SIG-M5 (cell line): ENCODE measurements around the gene CNN1.
"Not testable (repeated sequence)": the region's sequence is repeated elsewhere in the genome, so short reads cannot be mapped to it uniquely, and the experiment has no call there.

ENCODE experiments used
- DNase-seq: peaks from one replicate; lab custom pipeline; 2025; lab: John Stamatoyannopoulos, UW

CNN1 gene

GRCh38 chr19:11534948-11535347, 3.7 kb upstream of the CNN1 start:
- DNase-seq = no peak

DNA sequence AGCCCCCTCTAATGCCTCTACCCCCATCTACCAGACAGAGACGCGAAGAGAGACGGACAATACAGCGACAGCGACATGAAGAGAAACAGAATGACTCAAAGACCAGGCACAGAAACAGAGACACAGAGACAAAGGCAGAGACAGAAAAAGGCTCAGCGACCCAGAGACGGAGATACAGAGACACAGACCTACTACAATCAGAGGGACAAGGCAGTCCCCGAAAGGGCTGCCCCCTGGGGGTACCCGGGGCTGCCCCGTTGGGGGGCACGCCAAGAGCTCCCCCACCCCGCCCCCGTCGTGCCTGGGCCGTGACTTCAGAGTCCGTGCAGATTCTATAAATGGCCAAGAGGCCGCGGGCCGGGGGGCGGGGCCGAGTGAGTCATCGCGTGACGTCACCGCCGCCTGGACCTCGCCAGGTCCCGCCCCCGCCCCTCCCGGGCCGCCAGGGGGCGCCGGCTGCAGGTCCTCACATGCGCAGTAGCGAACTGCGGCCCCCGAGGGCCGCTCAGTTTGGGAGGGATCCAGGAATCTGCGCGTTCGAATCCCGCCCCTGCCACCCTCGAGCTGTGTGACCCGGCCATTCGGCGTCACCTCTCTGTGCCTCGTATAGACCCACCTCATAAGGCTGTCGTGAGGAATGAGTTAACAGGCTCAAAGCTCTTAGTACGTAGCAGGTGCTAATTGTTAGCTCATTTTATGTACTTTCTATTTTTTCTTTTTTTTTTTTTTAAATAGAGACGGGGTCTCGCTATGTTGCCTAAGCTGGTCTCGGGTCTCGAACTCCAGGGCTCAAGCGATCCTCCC, 2.7 kb upstream of the CNN1 start:
- DNase-seq = no peak

GRCh38 chr19:11539495-11540365, 1.1 kb downstream of the CNN1 start:
- no peak for DNase-seq

- no peak for DNase-seq
Measured at GRCh38 chr19:11540645-11541044, 2.0 kb downstream of the CNN1 start.

- no peak for DNase-seq
Measured at GRCh38 chr19:11541238-11541637, 2.6 kb downstream of the CNN1 start.

DNA sequence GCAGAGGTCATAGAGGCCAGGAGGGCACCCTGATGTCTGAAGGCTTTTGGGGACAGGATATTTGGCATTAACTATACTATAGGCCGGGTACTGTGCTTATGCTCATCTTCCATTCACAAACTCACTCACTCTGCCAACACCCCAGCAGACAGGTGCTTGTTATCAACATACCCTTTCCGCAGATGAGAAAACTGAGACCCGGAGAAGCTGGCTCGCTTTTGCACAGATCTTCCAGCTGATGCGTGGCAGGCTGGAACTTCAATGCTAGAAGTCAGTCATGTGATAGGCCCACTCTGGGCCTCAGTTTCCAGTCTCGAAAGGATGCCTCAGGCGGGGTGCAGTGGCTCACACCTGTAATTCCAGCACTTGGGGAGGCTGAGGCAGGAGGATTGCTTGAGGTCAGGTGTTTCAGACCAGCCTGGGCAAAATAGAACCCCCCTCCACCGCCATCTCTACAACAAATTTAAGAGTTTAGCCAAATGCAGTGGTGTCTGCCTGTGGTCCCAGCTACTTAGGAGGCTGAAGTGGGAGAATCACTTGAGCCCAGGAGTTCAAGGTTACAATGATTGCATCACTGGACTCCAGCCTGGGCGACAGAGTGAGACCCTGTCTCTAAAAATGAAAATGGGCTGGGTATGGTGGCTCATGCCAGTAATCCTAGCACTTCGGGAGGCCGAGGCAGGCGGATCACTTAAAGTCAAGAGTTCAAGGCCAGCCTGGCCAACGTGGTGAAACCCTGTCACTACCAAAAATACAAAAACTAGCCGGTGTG, 9.5 kb downstream of the CNN1 start:
- no peak for DNase-seq

- no peak for DNase-seq
Measured at GRCh38 chr19:11549386-11549953, 10.8 kb downstream of the CNN1 start.

DNA sequence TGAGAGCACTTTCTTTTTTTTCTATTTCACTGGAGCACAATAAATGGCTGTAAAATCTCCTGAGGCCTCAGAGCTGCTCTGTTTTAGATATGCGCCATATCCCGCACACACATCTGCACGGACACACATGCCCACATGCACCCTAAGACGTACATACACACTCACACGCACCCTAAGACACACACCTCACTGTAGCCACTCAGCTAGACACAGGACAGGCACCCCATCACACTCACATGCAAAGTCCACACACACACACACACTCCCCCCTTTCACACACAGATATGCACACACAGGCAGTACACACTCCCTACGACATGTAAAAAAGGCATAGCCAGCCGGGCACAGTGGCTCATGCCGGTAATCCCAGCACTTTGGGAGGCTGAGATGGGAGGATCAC, 11.6 kb downstream of the CNN1 start:
- no peak for DNase-seq

- no peak for DNase-seq
Measured at GRCh38 chr19:11551603-11552235, 13.1 kb downstream of the CNN1 start.

DNA sequence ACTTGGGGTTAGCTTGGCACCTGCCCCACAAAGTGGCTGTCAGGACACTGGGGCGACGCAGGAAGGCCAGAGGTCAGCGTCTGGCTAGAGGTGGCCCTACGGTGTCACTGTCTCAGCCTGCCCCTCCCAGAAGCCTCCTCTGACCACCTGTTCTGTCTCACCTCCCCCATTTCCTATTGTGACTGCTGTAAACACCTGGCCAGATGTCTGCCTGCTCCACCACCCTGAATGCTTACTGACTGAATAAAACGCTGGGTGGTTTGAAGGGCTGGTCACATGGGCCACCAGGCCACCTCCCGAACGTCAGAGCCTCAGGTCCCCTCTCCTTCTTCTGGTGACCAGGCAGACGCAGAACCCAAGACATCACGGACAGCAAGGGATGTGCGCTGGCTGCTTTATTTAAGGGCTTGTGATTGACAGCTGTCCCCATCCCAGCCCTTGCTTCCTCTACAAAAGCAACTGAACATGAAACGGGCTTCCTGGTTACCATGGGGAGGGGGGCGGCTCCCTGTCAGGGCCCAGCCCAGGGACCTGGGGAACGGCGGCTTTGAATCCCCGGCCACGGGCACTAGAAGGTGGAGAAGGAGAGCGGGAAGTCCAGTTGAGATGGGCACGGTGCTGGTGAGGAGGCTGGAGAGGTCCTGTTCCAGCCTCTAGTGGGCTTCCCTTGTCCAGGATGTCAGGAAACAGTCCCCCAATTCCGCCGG, 14.2 kb downstream of the CNN1 start:
- no peak for DNase-seq

DNA sequence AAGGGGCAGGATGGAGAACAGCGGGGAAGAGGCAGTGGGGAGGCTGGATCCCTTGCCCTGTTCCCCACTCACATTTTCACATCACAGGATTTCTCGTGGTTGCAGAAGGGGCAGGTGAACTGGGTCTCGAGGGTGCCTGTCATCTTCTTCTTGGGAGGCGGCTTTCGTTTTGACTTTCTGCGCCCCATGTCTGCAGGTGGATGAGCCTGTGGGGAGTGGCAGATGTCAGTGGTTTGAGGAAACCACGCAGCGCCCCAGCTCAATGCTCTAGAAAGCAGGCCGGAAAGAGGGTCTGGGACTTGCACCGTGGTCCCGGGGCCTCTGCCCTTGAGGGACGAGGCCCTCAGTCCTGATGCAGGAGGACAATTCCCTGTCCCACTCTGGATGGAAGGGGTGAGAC, 15.5 kb downstream of the CNN1 start:
- DNase-seq = no peak

DNA sequence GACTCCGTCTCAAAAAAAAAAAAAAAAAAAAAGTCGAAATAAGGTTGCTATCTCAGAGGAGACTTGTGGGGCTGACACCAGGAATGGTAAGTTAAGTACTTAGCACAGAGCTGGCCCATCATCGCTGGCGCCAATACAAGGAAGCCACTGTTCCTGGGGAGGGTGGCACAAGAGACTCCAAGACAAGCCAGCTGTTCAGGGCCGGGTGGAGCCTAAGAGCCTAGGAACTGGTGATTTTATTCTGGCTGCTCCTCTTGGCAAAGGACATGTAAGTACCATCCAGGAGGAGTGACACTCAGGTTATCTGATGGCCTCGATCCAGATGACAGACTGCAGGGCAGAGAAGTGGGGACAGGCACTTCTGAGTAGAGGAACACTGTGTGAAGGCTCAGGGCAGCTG, 16.6 kb downstream of the CNN1 start:
- DNase-seq = no peak

GRCh38 chr19:11556634-11557420, 18.2 kb downstream of the CNN1 start:
- DNase-seq = no peak

DNA sequence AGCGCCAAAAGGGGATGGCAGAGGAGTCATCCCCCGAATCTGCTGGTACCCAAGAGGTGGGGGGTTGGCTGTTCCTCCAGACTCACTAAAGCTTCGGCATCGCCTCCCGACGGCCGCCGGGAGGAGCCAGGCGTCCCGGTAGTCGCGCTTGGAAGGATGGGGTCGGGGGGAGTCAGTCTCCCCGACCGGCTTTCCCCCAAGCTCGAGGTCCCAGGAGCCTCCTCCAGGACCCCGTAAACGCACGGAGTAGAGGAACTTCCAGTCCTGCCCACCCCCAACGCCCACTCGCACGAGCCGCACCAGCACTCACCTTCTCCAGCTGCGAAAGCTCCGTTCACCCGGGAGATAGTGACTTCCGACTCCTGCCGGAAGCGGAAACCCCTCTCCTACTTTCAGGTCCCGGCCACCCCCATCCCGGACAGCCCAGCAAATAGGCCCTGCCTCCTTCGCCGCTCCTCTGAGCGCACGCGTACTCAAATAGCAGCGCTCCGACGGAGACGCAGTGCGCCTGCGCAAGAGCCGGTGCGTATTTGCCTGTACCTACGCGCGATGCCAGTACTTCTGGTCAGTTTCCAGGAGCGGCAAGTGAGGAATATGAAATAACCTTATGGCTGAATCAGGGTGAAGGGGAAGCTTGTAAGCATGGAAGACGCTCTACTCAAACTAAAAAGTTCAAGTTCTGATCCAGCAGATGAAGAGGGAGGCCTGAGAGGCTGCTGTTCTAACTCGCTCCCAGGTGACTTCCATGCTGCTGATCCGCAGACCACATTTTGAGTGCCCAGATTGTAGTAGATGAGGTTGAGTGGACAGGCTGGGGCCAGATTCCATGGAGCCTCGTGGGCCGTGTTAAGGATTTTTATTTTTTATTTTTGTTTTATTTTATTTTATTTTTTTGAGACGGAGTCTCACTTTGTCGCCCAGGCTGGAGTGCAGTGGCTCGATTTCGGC, 20.5 kb downstream of the CNN1 start, which contains the start of gene ELOF1:
Gene ELOF1, minus strand, starts transcription at position 350 of the 948 bp plus-strand sequence. CDS start 4,883 bp downstream, outside the sequence.
- peak; percentile 77 for DNase-seq

GRCh38 chr19:11560404-11561051, 21.9 kb downstream of the CNN1 start:
- DNase-seq = no peak

- DNase-seq = no peak
Measured at GRCh38 chr19:11563532-11563931, 24.9 kb downstream of the CNN1 start.

- not testable (repeated sequence) for DNase-seq
Measured at GRCh38 chr19:11564082-11564807, 25.6 kb downstream of the CNN1 start.

DNA sequence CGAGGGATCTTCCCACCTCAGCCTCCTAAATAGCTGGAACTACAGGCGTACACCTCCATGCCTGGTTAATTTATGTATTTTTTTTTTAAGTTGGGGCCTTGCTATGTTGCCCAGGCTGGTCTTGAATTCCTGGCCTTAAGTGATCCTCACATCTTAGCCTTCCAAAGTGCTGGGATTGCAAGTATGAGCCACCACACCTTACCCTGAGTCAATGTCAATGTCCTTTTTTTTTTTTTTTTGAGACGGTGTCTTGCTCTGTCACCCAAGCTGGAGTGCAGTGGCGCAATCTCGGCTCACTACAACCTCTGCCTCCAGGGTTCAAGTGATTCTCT, 27.0 kb downstream of the CNN1 start:
- DNase-seq = not testable (repeated sequence)
